ENCODE measurements around the gene SYNPO2.
A peak's percentile ranks its signal among the peaks of the same experiment; 100 is the strongest.

SYNPO2 gene

DNA sequence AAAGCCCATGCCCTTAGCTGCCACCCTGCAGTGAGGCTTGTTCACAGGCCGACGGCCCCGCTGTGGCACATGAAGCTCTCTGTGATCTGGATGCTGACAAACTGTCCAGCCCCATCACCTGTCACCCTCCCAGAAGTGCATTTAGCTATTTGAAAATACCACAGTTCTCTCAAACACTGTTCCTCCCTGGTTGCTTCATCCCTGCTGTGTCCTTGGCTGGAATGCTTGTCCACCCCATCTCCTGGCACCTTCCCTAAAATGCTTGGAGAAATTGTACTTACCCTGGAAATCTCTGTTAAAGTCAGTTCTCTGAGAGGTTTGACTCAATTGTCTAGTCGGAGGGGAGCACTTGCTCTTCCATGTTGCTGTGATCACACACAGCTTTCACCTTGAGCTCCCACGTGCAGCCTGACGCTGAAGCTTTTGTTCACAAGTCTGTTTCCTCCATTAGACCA, 10.1 kb downstream of the SYNPO2 start:
- DNase-seq (ENCODE audit: low read depth): no peak
- TF ChIP-seq, protein P1, sequence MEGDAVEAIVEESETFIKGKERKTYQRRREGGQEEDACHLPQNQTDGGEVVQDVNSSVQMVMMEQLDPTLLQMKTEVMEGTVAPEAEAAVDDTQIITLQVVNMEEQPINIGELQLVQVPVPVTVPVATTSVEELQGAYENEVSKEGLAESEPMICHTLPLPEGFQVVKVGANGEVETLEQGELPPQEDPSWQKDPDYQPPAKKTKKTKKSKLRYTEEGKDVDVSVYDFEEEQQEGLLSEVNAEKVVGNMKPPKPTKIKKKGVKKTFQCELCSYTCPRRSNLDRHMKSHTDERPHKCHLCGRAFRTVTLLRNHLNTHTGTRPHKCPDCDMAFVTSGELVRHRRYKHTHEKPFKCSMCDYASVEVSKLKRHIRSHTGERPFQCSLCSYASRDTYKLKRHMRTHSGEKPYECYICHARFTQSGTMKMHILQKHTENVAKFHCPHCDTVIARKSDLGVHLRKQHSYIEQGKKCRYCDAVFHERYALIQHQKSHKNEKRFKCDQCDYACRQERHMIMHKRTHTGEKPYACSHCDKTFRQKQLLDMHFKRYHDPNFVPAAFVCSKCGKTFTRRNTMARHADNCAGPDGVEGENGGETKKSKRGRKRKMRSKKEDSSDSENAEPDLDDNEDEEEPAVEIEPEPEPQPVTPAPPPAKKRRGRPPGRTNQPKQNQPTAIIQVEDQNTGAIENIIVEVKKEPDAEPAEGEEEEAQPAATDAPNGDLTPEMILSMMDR (IDR thresholded peaks at IDR 0.05; ENCODE audit: low read length, missing control alignments): no peak
- no peak overlapping the region for H3K4me3 ChIP-seq (replicated peaks; ENCODE audit: low read depth, low read length)

DNA sequence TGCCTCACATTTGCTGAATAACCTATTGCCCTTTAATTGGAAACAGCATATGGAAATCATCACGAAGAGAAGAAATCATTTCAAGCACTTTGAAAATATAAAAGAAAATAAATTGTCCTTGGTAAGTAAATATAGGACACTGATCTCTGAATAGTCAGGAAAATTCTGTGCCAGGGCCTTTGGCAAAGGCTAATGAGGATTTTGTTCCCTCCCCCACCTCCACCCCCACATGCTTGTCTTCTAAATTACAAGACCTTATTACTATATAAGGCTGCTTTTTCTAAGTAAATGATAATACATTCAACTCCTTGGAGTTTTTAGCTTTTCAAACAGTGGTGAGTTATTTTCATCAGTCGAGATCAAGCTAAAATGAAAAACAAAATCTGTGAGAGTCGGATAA, 15.8 kb downstream of the SYNPO2 start:
- DNase-seq (ENCODE audit: low read depth): peak; percentile 25
- TF ChIP-seq, protein P1 (IDR thresholded peaks at IDR 0.05; ENCODE audit: low read length, missing control alignments): no peak
- no peak overlapping the region for H3K4me3 ChIP-seq (replicated peaks; ENCODE audit: low read depth, low read length)

DNA sequence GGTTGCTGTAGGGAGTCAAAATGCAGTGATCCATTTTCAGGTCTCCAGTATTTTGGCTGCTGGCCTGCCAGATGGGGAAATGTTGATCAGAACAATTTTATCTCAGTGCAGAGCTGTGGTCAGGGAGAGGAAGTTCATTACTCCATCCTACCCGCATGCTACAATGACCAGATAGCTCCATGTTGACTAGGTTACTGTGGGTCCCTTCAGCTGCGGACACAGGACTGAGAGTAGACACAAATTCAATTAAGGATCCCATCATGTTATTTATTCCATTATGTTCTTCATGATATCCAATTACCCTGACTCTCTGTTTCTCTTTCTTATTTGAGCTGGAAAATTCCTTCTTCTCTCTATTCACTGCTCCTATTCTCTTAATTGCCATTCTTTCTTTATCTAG, 16.3 kb downstream of the SYNPO2 start:
- DNase-seq (ENCODE audit: low read depth): peak; percentile 67
- TF ChIP-seq, protein P1 (IDR thresholded peaks at IDR 0.05; ENCODE audit: low read length, missing control alignments): no peak

DNA sequence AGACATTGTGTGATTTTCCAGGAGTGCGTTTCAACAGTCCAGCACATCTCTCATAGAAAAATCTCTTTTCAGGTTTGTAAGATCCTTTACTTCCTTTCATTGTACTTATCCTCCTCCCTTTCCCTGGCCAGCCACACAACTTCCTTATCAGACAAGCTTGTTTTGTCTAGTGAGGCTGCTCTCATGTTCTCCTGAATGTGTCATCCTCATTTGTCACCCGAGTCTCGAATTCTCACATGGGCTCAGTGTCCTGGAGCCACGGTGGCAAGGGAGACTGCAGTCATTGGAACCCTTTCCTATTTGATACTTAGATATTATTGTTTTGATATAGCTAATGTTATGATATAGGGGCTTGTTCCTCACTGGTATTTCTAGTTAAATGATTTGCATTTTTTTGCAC, 16.9 kb downstream of the SYNPO2 start:
- no peak overlapping the region for H3K4me3 ChIP-seq (replicated peaks; ENCODE audit: low read depth, low read length)
- TF ChIP-seq, protein P1 (IDR thresholded peaks at IDR 0.05; ENCODE audit: low read length, missing control alignments): no peak
- peak; percentile 52 for DNase-seq (ENCODE audit: low read depth)

More for the DNA sequence above, 16.3 kb downstream of the SYNPO2 start:
- H3K4me3 ChIP-seq (replicated peaks; ENCODE audit: low read depth, low read length): no peak overlapping the region

DNA sequence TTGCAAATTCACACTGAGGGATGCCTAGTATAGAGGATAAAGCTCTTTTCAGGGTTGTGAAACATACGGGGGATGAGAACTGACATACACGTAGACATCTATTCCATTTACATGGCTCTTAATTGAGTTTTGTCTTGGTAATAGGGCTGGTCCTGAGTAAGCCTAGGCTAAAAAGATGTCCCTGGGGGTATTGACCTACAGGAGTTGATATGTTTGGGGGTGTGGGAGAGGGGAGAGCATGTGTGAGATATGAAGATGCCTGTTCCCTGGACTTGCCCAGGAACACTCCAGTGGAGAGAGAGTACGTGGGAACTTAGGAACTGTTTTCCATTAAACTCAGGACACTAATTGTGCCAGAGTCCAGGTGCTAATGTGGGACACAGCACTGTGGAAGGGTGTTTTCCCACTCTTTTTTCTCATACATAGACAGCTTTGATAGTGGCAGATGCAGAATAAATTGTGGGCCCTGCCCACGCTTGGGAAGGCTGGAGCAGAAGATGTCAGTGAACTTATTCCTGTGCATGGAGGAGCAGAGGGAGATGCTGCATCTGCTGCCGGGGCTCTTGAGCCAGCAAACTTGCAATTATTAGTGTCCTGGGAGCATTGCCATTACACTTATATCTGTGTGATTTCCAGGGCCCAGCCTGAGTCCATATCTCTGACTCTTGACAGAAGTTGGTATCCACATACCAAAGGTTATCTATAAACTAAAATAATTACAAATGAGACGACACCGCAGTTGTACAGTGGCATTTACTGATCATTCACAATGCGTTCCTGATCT, 20.7 kb downstream of the SYNPO2 start:
- no peak for DNase-seq (ENCODE audit: low read depth)
- H3K4me3 ChIP-seq (replicated peaks; ENCODE audit: low read depth, low read length): no peak overlapping the region
- TF ChIP-seq, protein P1 (IDR thresholded peaks at IDR 0.05; ENCODE audit: low read length, missing control alignments): no peak

DNA sequence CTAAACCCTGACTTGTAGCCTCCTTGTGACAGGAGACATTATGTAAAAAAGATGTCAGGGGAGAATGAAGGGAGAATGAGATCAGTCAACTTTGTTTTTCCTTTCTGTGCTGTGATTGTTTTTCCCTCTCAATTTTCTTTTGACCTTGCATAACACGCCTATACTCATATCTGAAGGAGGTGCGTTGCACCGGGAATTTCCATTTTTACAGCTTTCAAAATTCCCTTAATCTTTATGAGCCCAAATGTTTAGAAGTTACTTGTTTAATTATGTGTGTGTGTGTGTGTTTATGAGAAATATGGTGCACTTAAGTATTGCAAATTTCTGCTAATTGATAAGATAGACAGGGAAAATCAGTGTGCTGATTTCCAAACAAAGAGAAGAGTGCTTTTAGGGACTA, 21.6 kb downstream of the SYNPO2 start:
- DNase-seq (ENCODE audit: low read depth): peak; percentile 29
- no peak overlapping the region for H3K4me3 ChIP-seq (replicated peaks; ENCODE audit: low read depth, low read length)
- TF ChIP-seq, protein P1 (IDR thresholded peaks at IDR 0.05; ENCODE audit: low read length, missing control alignments): no peak

DNA sequence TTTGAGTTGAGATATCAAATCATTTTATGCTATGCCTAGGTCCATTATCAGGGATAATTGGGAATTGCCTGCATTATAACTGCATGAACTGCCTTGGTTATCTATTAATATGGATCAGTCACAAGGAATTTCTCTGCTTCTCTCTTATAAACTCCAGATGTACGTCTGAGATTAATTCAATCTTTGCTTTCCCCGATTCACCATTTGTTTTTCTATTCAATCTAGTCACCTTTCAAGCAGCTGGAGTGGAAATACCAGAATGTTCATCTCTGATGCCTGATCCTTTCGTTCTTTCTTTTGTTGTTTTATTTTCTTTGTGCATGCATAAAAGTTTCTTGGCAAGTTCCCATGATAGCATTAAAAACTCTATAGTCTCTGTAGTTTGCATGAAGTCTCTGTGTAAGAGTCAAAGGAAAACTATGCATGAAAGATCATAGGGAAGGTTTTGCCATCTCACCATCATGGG, 22.6 kb downstream of the SYNPO2 start:
- TF ChIP-seq, protein P1 (IDR thresholded peaks at IDR 0.05; ENCODE audit: low read length, missing control alignments): no peak
- H3K4me3 ChIP-seq (replicated peaks; ENCODE audit: low read depth, low read length): no peak overlapping the region
- peak; percentile 22 for DNase-seq (ENCODE audit: low read depth)
